ENCODE data around the gene GOLPH3.
"Not testable (repeated sequence)": the region's sequence is repeated elsewhere in the genome, so short reads cannot be mapped to it uniquely, and the experiment has no call there.

GOLPH3 gene

GRCh38 chr5:32174011-32174870 is at the start of gene GOLPH3:
Gene GOLPH3, minus strand, starts transcription at chr5:32174319. Its CDS starts 285 bp downstream, at chr5:32174034.
- Histone ChIP-seq H3K9me3 (ENCODE audit: control insufficient read depth in 1 of 2, low read length in 2 of 2) (no peaks in the 10 kb centered on the region), H3K27me3 (ENCODE audit: low read depth, low read length) (no peaks in the 10 kb centered on the region), H3K36me3 (ENCODE audit: control insufficient read depth in 1 of 2, insufficient read depth in 2 of 2, low read length in 2 of 2) (peaks cover 6 to 12% of the 10 kb centered on the region in 2 donors), H3K4me3 (ENCODE audit: low read depth in 1 of 2, low read length in 2 of 2) (peak within 1 kb of the TSS; percentile 67 to 96), H3K4me1 (ENCODE audit: control insufficient read depth in 1 of 2, insufficient read depth in 2 of 2, low read length in 2 of 2) (peaks cover 9 to 13% of the 10 kb centered on the region in 2 donors), H3K27ac (ENCODE audit: low read length) (peak within 1 kb of the TSS; percentile 94)

- Histone ChIP-seq H3K27me3 (ENCODE audit: low read depth, low read length) (no peaks in the 10 kb centered on the region), H3K4me3 (ENCODE audit: low read depth in 1 of 2, low read length in 2 of 2) (no peak overlapping the region), H3K36me3 (ENCODE audit: control insufficient read depth in 1 of 2, insufficient read depth in 2 of 2, low read length in 2 of 2) (no peaks in the 10 kb centered on the region), H3K27ac (ENCODE audit: low read length) (peak overlapping the region; percentile 20), H3K4me1 (ENCODE audit: control insufficient read depth in 1 of 2, insufficient read depth in 2 of 2, low read length in 2 of 2) (peaks cover 0 to 9% of the 10 kb centered on the region in 2 donors), H3K9me3 (ENCODE audit: control insufficient read depth in 1 of 2, low read length in 2 of 2) (no peaks in the 10 kb centered on the region)
These were observed 48.8 kb upstream of the GOLPH3 start for GRCh38 chr5:32222723-32223470.

- no peaks in the 10 kb centered on the region for H3K9me3 ChIP-seq (ENCODE audit: control insufficient read depth in 1 of 2, low read length in 2 of 2)
- peak overlapping the region; percentile 81 for H3K27ac ChIP-seq (ENCODE audit: low read length)
- peak overlapping the region in 1 of 2 donors; percentile 12 for H3K4me3 ChIP-seq (ENCODE audit: low read depth in 1 of 2, low read length in 2 of 2)
- peaks cover 0 to 10% of the 10 kb centered on the region in 2 donors for H3K4me1 ChIP-seq (ENCODE audit: control insufficient read depth in 1 of 2, insufficient read depth in 2 of 2, low read length in 2 of 2)
- H3K36me3 ChIP-seq (ENCODE audit: control insufficient read depth in 1 of 2, insufficient read depth in 2 of 2, low read length in 2 of 2): no peaks in the 10 kb centered on the region
- no peaks in the 10 kb centered on the region for H3K27me3 ChIP-seq (ENCODE audit: low read depth, low read length)
These were observed 43.8 kb upstream of the GOLPH3 start for GRCh38 chr5:32217886-32218396.

- not testable (repeated sequence) for H3K27me3 ChIP-seq (ENCODE audit: low read depth, low read length); H3K4me3 ChIP-seq (ENCODE audit: low read depth in 1 of 2, low read length in 2 of 2); H3K27ac ChIP-seq (ENCODE audit: low read length); H3K36me3 ChIP-seq (ENCODE audit: control insufficient read depth in 1 of 2, insufficient read depth in 2 of 2, low read length in 2 of 2); H3K9me3 ChIP-seq (ENCODE audit: control insufficient read depth in 1 of 2, low read length in 2 of 2)
- peaks cover 0 to 10% of the 10 kb centered on the region in 2 donors for H3K4me1 ChIP-seq (ENCODE audit: control insufficient read depth in 1 of 2, insufficient read depth in 2 of 2, low read length in 2 of 2)
These were observed 40.2 kb upstream of the GOLPH3 start for GRCh38 chr5:32214344-32214743.

- Histone ChIP-seq H3K27ac (ENCODE audit: low read length) (no peak overlapping the region), H3K36me3 (ENCODE audit: control insufficient read depth in 1 of 2, insufficient read depth in 2 of 2, low read length in 2 of 2) (no peaks in the 10 kb centered on the region), H3K4me3 (ENCODE audit: low read depth in 1 of 2, low read length in 2 of 2) (no peak overlapping the region), H3K4me1 (ENCODE audit: control insufficient read depth in 1 of 2, insufficient read depth in 2 of 2, low read length in 2 of 2) (no peaks in the 10 kb centered on the region), H3K9me3 (ENCODE audit: control insufficient read depth in 1 of 2, low read length in 2 of 2) (no peaks in the 10 kb centered on the region), H3K27me3 (ENCODE audit: low read depth, low read length) (no peaks in the 10 kb centered on the region)
These were observed 36.0 kb upstream of the GOLPH3 start for GRCh38 chr5:32210151-32210550.

- H3K36me3 ChIP-seq (ENCODE audit: control insufficient read depth in 1 of 2, insufficient read depth in 2 of 2, low read length in 2 of 2); H3K4me1 ChIP-seq (ENCODE audit: control insufficient read depth in 1 of 2, insufficient read depth in 2 of 2, low read length in 2 of 2); H3K9me3 ChIP-seq (ENCODE audit: control insufficient read depth in 1 of 2, low read length in 2 of 2); H3K27me3 ChIP-seq (ENCODE audit: low read depth, low read length); H3K27ac ChIP-seq (ENCODE audit: low read length); H3K4me3 ChIP-seq (ENCODE audit: low read depth in 1 of 2, low read length in 2 of 2): not testable (repeated sequence)
These were observed 34.7 kb upstream of the GOLPH3 start for GRCh38 chr5:32208837-32209236.

- Histone ChIP-seq H3K4me3 (ENCODE audit: low read depth in 1 of 2, low read length in 2 of 2) (no peak overlapping the region), H3K4me1 (ENCODE audit: control insufficient read depth in 1 of 2, insufficient read depth in 2 of 2, low read length in 2 of 2) (no peaks in the 10 kb centered on the region), H3K27me3 (ENCODE audit: low read depth, low read length) (no peaks in the 10 kb centered on the region), H3K9me3 (ENCODE audit: control insufficient read depth in 1 of 2, low read length in 2 of 2) (no peaks in the 10 kb centered on the region), H3K27ac (ENCODE audit: low read length) (peak overlapping the region; percentile 47), H3K36me3 (ENCODE audit: control insufficient read depth in 1 of 2, insufficient read depth in 2 of 2, low read length in 2 of 2) (no peaks in the 10 kb centered on the region)
These were observed 33.2 kb upstream of the GOLPH3 start for GRCh38 chr5:32207355-32207634.

- no peaks in the 10 kb centered on the region for H3K36me3 ChIP-seq (ENCODE audit: control insufficient read depth in 1 of 2, insufficient read depth in 2 of 2, low read length in 2 of 2)
- H3K9me3 ChIP-seq (ENCODE audit: control insufficient read depth in 1 of 2, low read length in 2 of 2): no peaks in the 10 kb centered on the region
- no peak overlapping the region for H3K4me3 ChIP-seq (ENCODE audit: low read depth in 1 of 2, low read length in 2 of 2)
- no peaks in the 10 kb centered on the region for H3K27me3 ChIP-seq (ENCODE audit: low read depth, low read length)
- H3K4me1 ChIP-seq (ENCODE audit: control insufficient read depth in 1 of 2, insufficient read depth in 2 of 2, low read length in 2 of 2): no peaks in the 10 kb centered on the region
- peak overlapping the region; percentile 47 for H3K27ac ChIP-seq (ENCODE audit: low read length)
These were observed 32.6 kb upstream of the GOLPH3 start for GRCh38 chr5:32206509-32207354.

GRCh38 chr5:32206053-32206452 is 31.9 kb upstream of the GOLPH3 start:
- Histone ChIP-seq H3K36me3 (ENCODE audit: control insufficient read depth in 1 of 2, insufficient read depth in 2 of 2, low read length in 2 of 2) (no peaks in the 10 kb centered on the region), H3K27ac (ENCODE audit: low read length) (no peak overlapping the region), H3K4me3 (ENCODE audit: low read depth in 1 of 2, low read length in 2 of 2) (no peak overlapping the region)

GRCh38 chr5:32202394-32202793 is 28.3 kb upstream of the GOLPH3 start:
- H3K4me1 ChIP-seq (ENCODE audit: control insufficient read depth in 1 of 2, insufficient read depth in 2 of 2, low read length in 2 of 2): no peaks in the 10 kb centered on the region
- no peak overlapping the region for H3K27ac ChIP-seq (ENCODE audit: low read length)

More at GRCh38 chr5:32206053-32206452, 31.9 kb upstream of the GOLPH3 start:
- Histone ChIP-seq H3K27me3 (ENCODE audit: low read depth, low read length) (no peaks in the 10 kb centered on the region), H3K9me3 (ENCODE audit: control insufficient read depth in 1 of 2, low read length in 2 of 2) (no peaks in the 10 kb centered on the region), H3K4me1 (ENCODE audit: control insufficient read depth in 1 of 2, insufficient read depth in 2 of 2, low read length in 2 of 2) (no peaks in the 10 kb centered on the region)

More at GRCh38 chr5:32202394-32202793, 28.3 kb upstream of the GOLPH3 start:
- Histone ChIP-seq H3K4me3 (ENCODE audit: low read depth in 1 of 2, low read length in 2 of 2) (no peak overlapping the region), H3K27me3 (ENCODE audit: low read depth, low read length) (no peaks in the 10 kb centered on the region), H3K36me3 (ENCODE audit: control insufficient read depth in 1 of 2, insufficient read depth in 2 of 2, low read length in 2 of 2) (no peaks in the 10 kb centered on the region), H3K9me3 (ENCODE audit: control insufficient read depth in 1 of 2, low read length in 2 of 2) (no peaks in the 10 kb centered on the region)

All from muscle layer of duodenum (tissue), 2 donors.